Gastroesophageal sphincter (tissue), 3 donors: ENCODE data around the gene PDS5A.

Experiments
- CTCF ChIP-seq, 4 experiments: fragments of 200-600 bp in 2 of 4; fragments of 450-650 bp in 2 of 4; sonication (generic) in 1 of 4; IDR thresholded peaks; one replicate each; pipeline ENCODE4 v1.5.1; 2017 to 2019; ENCODE audit warnings: antibody characterized with exemption in 4 of 4, mild to moderate bottlenecking in 2 of 4, moderate library complexity in 2 of 4
- EP300 ChIP-seq: sonication (generic); formaldehyde crosslinking; IDR thresholded peaks from one replicate; pipeline ENCODE4 v1.6.1; 2017; ENCODE audit warnings: antibody characterized with exemption, mild to moderate bottlenecking
- POLR2A ChIP-seq, 2 donors: fragments of 450-650 bp; IDR thresholded peaks; one replicate each; pipeline ENCODE4 v1.6.1; 2017; ENCODE audit warnings: antibody characterized with exemption in 2 of 2, mild to moderate bottlenecking in 2 of 2, moderate library complexity in 1 of 2
- POLR2AphosphoS5 ChIP-seq: sonication (generic); formaldehyde crosslinking; IDR thresholded peaks from one replicate; pipeline ENCODE4 v1.6.1; 2017; ENCODE audit warnings: antibody characterized with exemption

GRCh38 chr4:40016007-40016406 lies 38.3 kb upstream of the PDS5A start:
- TF ChIP-seq CTCF (IDR thresholded peaks at IDR 0.05), result no peak
- TF ChIP-seq POLR2AphosphoS5, result no peak
- no peak for TF ChIP-seq EP300
- TF ChIP-seq POLR2A (IDR thresholded peaks at IDR 0.05), result no peak
